Middle frontal gyrus (tissue), 1 donor: ENCODE measurements around the gene KCNV2.
"Not testable (repeated sequence)": the region's sequence is repeated elsewhere in the genome, so short reads cannot be mapped to it uniquely, and the experiment has no call there.

Experiments
- DNase-seq: peaks from one replicate; pipeline ENCODE4 v3.0.0-alpha.2; 2015; ENCODE audit warnings: low spot score; ENCODE audit errors: extremely low spot score

The KCNV2 gene

DNA sequence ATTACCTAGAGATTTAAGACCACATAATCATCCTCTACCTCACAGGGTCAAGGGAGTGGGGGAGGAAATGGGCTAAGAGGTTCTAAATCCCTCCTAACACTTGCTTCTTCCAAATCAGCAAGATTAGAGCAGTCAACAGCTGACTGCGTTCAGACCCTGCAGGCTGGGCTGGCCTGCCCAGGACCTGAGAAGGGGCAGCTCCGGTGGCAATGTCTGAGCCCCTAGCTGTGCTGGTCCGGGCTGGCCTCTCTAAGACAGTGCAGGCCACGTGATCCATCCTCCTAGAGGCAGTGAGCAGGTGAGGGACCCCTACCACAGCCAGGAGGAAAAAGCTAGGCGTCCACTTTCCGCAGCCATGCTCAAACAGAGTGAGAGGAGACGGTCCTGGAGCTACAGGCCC lies at the start of gene KCNV2:
Gene KCNV2 (plus strand): TSS at position 126 of the 400 bp plus-strand sequence. CDS start 230 bp downstream, at position 356.
- DNase-seq = no peak

DNA sequence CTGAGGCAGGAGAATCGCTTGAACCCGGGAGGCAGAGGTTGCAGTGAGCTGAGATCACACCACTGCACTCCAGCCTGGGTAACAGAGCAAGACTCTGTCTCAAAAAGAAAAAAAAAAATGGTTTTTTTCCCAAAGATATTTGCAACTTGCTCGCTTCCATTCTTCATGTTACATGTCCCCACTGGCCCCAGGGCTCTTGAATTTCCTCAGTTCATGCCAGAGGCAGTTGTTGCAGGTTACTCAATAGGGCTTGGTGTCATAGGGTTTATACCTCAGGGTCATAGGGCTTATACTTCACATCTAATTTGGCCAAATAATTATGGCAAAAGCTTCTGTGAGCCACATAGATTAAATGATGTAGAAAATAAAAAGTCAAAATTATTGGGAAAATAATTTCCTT lies 44.1 kb upstream of the KCNV2 start:
- no peak for DNase-seq

DNA sequence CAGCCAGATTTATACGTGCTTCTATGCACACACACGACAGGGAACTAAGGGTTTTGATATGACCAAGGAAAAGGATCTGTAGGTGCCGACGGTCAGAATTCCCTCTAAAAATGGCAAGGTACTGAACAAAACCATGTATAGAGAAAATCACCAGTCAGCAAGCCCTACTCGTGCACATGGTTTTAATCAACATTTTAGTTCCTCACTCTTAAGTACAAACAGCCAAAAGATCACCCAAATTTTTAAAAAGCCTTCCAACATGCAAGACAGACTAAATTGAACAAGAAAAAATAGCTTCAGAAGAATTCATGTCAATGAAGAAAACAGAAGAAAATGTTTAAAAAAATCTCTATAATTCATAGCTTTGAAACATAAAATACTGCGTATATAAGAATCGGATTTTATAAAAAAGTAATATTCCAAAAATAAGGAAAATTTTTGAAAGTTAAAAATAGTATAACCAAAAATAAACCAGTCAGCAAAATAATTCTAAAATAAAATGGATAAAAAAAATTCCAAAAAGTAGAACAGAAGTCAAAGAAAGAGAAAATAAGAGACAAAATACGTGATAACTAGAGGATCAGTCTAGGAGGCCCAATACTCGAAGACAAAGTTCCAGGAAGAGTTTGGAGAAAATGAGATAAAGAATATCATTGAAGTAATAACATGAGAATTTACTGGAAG lies 43.0 kb upstream of the KCNV2 start:
- no peak for DNase-seq

DNA sequence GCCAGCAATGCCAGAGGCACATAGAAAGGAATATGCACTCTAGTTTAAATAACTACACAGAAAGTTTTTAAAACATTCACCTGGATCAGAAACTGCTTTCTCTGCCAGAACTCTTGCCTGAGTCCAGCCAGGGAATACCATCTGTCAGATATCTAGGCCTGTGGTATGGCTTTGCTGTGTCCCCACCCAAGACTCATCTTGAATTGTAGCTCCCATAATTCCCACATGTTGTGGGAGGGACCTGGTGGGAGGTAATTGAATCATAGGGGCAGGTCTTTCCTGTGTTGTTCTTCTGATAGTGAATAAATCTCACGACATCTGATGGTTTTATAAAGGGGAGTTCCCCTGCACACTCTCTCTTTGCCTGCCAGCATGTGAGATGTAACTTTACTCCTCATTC lies 41.5 kb upstream of the KCNV2 start:
- no peak for DNase-seq

DNA sequence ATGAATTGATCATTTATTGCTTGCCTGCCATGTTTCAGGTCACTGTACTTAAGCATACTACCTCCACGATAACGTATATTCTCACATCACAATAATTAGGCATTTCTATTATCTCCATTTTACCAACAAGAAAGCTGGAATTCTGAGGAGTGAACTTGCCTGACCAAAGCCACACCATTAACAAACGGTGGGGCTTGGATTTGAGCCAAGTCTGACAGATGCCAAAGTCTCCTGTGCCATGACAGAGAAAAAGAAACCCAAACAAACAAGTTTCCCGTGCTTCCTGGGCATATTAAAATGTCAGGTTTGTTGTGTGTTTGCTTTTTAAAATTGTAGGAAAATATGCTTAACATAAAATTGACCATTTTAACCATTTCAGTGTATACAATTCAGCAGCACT lies 40.8 kb upstream of the KCNV2 start:
- DNase-seq = no peak

DNA sequence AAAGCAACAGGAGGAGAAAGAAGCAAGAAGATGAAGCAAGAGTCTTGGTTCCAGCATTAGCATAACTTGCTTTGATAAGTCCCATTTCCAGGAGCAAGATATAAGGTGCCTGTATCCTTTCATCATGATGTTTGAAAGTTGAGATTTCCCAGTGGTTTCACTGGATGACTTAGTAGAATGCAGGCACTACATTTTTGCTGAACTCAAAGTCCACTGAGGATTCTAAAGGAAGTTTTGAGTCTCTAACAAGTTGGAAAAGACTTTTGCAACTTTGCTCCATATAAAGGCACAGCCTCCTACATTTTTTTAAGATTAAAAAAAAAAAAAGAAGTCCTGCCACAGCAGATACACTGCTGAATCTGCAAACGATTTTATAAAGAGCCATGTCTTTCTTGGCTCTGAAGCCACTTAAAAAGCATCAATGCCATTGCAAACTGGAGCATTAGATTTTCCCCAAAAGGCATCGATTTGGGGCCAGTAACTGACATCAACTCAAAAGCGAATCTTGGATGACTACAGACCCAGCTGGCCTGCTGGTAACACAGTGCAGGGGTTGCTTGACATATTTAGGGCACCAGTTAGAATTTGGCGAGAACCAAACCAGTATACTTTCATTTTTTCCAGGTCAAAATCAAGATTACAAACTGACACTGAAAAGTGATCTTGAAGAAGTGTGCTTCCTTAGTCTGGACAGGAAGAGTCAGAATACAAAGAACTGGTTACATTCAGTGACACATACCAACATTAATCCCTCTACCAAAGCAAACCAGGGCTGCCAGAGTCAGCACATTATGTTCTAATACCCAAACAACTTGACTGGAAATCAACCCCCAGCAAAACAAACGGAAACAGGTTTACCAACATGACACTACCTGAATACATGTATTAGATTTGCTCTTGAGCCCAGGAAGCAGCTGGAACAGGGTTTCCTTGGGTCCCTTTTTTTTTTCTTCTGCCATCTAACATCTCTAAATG lies 39.1 kb upstream of the KCNV2 start:
- DNase-seq = no peak

DNA sequence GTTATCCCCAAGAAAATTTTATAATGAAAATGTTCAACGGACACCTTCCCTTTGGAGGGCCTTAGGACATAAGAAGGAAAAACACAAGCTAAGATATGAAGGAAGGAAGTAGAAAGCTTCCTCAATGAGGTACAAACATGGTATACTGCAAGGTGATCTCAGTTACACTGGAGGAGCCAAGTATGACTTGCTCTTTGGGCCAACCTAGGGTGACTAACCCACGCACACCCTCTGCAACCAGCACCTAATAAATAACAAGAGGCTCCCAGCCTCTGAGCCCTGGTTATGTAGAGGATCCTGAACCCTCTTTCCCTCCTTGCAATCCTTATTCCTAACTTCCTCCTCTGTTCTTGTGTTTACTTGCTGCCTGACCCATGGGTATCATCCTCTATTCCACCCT lies 38.3 kb upstream of the KCNV2 start:
- DNase-seq = no peak

DNA sequence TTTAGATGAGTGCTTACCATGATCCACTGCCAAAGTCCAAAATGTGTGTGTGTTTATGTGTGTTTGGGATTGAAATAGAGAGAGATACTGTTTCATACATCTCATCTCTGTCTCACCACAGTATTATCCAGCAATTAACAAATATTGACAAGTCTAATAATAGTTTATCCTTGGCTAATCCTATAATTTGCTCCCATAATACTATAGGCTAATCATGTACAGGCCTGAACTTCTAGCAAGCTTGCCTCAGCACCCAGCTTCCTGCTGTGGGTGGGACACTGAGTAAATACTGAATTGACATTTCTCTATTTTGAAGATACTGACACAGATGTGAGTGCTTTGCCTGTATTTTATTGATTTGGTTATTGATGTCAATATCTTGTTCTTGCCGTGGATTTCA lies 35.3 kb upstream of the KCNV2 start:
- no peak for DNase-seq

DNA sequence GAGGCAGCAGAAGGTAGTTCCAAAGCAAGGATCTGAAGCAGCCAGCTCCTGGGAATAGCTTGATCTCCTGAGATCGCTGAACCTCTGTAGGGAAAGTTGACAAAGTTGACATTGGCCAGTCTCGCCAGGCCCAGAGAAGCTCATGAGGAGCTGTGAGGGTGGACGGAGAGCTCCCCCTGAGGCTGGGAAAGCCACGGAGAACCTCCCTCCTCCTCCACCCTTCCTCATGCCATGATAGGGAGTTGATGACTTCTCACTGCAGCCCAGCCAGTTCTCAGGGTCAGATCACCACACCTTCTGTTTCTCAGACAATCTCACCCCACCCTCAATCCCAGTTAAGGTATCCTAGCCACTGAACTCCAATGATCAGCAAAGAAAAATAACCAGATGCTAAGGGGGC lies 30.4 kb upstream of the KCNV2 start:
- no peak for DNase-seq

DNA sequence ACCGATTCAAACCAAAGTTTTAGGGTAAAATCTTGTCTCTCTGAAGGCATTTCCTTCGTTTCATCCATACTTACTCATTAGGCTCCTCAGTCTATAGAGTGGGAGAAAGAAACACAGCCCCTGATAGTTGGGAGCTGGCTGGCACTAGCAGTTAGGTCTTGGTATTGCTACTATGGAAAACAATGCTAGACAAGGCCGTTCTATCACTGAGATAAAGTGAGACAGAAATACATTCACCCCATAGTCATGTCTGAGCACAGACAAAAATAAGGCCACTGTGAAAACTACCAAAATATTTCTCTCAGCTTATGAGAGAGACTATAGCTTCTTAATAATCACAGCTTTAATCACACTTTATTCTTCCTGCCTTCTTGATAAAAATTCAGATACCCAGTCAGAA lies 28.7 kb upstream of the KCNV2 start:
- DNase-seq = no peak

DNA sequence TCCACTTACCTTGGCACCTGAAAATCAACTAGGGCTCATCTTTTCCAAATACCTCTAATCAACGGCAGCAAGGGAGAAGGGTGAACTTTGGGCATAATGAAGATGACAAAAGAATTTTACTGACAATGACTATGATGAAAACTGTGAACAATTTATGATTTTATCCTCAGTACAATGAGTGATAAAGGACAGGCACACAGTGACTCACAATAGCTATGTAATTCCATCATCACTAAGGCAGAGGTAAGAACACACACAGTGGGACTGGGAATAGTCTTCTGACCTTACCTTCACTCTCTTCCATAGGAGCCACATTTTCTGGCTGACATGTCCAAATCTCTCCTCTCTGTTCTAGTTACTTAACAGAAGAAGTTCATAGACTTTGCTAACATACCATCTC lies 26.1 kb upstream of the KCNV2 start:
- no peak for DNase-seq

DNA sequence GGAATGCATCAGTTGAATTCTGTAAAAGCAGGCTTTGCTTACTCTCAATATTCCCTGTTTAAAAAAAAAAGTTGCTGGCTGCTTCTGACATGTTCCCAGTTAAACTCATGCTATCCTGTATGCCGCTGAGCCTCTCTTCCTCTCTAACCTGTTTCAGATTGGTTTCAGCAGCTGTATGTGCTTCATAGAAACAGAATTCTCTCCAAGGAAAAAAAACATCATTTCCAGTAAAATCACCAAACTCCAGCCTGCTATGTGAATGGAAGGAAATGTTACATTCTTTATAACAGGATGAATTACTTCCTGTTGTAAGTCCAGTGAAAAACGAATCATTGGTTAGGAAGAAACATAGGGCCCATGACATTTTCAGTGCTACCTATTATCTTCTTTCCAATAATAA lies 25.7 kb upstream of the KCNV2 start:
- no peak for DNase-seq

DNA sequence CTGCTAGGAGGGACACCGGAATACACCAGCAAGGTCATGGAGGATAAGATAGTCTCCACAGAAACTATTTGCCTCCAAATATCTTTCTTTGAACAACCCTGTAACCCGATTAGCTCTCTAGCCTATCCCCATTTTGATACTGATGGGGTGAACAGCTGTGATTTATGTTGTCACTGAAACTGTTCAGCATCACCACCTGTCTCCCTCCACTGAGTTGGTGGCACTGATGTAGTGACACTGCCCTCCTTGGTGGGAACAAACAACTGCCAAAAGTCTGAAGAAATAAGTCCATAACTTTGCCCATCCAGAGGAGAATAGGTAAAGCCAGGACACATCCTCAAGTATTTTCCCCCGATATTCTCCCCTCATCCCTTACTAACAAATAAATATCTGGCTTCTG lies 24.3 kb upstream of the KCNV2 start:
- DNase-seq = no peak

DNA sequence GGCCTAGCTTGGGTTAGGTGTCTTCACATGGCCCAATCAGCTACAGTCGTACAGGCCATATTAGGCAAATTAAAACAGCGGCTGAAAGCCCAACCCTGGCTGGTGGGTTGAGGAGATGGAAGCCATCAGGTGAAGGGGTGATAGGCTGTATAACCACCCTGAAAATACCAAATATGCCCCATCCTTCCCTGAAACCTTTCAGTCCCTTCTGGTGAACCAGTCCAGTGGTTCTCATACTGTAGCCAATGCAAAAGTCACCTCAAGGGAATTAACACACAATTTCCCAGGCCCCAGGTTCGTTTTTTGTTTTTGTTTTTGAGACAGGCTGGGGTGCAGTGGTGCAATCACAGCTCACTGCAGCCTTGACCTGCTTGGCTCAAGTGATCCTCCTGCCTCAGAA lies 19.8 kb upstream of the KCNV2 start:
- no peak for DNase-seq

DNA sequence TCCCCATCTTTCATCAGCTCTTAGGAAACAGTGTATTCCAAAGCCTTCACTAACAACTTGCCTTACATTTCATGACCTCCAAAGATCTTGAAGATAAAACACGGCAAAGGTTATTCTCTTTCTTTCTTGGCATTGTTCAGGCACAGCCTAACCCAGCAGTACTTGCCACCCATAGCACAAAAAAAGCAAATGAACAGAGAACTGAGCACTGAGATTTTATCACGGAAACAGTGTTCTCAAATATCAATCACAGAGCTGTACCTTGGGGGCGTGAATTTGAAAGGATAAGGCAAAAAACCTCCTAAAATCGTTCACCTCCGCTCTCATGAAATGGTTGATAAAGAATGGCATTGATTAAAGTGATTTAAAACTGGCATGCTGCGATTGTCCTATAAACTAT lies 16.9 kb upstream of the KCNV2 start:
- DNase-seq = no peak

DNA sequence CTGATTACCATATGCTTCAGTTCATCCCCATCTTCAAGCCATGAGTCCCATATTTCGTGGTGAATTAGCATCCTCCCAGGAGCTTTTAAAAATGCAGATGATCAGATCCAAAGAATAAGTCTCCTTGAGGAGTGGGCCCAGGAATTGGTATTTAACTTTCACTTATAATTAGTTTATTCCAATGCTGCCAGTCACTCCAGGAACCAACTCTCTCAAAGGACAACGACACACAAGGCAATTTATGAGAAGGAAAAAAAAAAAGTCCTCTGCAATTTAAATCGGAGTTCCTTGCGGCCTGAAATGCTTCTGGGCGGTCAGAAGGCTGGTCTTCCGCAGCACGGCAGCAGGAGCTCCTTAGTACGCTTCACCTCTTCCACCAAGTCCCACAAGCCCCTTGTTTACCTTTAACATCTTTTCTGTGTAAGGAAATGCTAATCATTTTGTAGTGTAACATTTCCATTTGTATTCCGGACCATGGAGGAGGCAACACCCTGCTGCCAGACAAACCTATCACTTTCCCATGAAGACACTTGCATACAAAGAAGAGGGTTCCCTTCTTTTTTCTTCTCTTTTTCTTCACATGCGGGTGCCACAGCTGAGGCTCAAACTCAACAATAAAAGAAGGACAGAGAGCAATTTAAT lies 16.3 kb upstream of the KCNV2 start:
- DNase-seq = no peak

DNA sequence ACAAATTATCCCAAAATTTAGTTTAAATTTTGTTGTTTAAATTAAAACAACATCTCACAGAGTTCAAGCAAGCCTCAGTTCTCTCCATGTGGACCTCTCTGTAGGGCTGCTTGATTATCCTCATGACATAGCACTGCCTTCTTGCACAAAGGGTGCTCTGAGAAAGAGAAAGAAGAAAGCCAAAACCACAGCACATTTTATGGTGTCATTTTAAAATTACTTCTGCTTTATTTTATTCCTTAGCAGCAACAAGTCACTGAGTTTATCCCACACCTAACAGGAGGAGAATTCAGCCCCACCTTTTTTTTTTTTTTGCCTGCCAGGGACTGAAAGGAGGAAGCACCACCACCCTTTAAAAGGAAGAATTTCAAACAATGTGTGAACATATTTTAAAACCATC lies 12.8 kb upstream of the KCNV2 start:
- no peak for DNase-seq

DNA sequence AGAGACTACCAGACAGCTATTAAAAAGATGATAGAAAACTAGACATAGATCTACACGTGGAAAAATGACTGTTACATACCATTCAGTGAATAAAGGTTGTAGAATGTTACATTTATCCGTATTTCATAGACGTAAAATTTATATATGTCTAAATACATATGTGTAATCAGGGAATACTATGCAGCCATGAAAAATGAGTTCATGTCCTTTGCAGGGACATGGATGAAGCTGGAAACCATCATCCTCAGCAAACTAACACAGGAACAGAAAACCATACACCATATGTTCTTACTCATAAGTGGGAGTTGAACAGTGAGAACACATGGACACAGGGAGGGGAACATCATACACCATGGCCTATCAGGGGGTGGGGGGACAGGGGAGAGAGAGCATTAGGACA lies 10.1 kb upstream of the KCNV2 start:
- not testable (repeated sequence) for DNase-seq

DNA sequence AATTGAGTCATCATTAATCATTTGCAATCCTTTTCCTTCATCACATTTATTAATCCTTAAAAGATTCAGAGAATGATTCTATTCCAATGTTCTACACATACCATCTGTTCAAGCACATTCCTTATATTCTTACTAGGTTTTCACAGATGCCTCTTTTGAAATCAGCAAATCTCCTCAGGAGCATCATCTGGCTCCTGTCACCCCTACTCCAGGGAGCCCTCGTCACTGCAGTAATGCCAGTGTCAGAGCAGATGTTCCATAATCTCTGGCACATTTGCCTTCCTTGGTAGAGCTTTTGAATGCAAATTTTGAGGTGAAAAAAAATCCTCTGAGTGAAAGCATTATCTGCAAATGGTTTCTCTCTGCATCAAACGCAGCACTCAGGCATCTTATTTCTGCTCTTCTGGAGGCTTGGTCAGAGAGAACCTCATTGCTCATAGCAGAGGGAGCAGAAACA lies 7.6 kb upstream of the KCNV2 start:
- DNase-seq = no peak

DNA sequence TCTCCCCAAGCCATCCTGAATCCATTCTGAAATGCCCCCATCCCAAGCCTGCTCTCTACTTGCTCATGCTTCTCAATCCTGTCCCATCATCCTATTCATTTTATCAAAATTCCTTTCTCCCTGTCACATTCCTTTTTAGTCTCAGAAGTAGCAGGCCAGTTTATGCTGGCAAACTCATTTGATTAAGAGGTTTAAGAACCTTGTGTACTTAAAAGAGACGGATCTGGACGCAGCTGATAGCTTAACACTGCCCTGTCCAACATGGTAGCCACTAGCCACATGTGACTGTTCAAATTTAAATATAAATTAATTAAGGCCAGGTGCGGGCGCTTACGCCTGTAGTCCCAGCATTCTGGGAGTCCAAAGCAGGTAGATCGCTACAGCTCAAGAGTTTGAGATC lies 5.6 kb upstream of the KCNV2 start:
- no peak for DNase-seq

DNA sequence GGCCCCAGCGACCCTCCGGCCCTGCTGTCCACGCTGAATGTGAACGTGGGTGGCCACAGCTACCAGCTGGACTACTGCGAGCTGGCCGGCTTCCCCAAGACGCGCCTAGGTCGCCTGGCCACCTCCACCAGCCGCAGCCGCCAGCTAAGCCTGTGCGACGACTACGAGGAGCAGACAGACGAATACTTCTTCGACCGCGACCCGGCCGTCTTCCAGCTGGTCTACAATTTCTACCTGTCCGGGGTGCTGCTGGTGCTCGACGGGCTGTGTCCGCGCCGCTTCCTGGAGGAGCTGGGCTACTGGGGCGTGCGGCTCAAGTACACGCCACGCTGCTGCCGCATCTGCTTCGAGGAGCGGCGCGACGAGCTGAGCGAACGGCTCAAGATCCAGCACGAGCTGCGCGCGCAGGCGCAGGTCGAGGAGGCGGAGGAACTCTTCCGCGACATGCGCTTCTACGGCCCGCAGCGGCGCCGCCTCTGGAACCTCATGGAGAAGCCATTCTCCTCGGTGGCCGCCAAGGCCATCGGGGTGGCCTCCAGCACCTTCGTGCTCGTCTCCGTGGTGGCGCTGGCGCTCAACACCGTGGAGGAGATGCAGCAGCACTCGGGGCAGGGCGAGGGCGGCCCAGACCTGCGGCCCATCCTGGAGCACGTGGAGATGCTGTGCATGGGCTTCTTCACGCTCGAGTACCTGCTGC lies 839 bp downstream of the KCNV2 start:
- no peak for DNase-seq

DNA sequence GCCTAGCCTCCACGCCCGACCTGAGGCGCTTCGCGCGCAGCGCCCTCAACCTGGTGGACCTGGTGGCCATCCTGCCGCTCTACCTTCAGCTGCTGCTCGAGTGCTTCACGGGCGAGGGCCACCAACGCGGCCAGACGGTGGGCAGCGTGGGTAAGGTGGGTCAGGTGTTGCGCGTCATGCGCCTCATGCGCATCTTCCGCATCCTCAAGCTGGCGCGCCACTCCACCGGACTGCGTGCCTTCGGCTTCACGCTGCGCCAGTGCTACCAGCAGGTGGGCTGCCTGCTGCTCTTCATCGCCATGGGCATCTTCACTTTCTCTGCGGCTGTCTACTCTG lies 1.4 kb downstream of the KCNV2 start:
- no peak for DNase-seq
